Measurements from ENCODE around the gene OR5V1.
"Not testable (repeated sequence)": the region's sequence is repeated elsewhere in the genome, so short reads cannot be mapped to it uniquely, and the experiment has no call there.

Gene OR5V1
- total RNA-seq: 0 reads per million in 9 experiments

GRCh38 chr6:29368765-29369164 is at the start of gene OR5V1:
OR5V1 (minus strand) TSS chr6:29368865; CDS start chr6:29356195, 12,670 bp downstream.
- H3K4me3 Mint-ChIP-seq: no peak within 1 kb of the TSS
- H3K9me3 Mint-ChIP-seq: no peaks in the 10 kb centered on the region
- DNase-seq: no peak
- H3K36me3 Mint-ChIP-seq (ENCODE audit: insufficient read depth): peaks cover 3% of the 10 kb centered on the region
- H3K27me3 Mint-ChIP-seq: peaks cover 36 to 41% of the 10 kb centered on the region in 2 donors
- no peaks in the 10 kb centered on the region for H3K4me1 Mint-ChIP-seq (ENCODE audit: low read depth in 2 of 2)
- ATAC-seq (replicated peaks): no peak
- no peak within 1 kb of the TSS for H3K27ac Mint-ChIP-seq

- Mint-ChIP-seq H3K9me3 (peaks cover 0 to 10% of the 10 kb centered on the region in 2 donors), H3K4me3 (no peak within 1 kb of the TSS), H3K36me3 (ENCODE audit: insufficient read depth) (no peaks in the 10 kb centered on the region), H3K4me1 (ENCODE audit: low read depth in 2 of 2) (no peaks in the 10 kb centered on the region), H3K27me3 (peaks cover 54 to 56% of the 10 kb centered on the region in 2 donors), H3K27ac (no peak within 1 kb of the TSS)
- ATAC-seq (replicated peaks): no peak
- no peak for DNase-seq
Observed at GRCh38 chr6:29414588-29414987, 45.9 kb upstream of the OR5V1 start, which contains the start of gene OR12D1. OR12D1 (plus strand) TSS chr6:29414928.

GRCh38 chr6:29403801-29404200 is 35.1 kb upstream of the OR5V1 start:
- DNase-seq: no peak
- no peaks in the 10 kb centered on the region for H3K4me1 Mint-ChIP-seq (ENCODE audit: low read depth in 2 of 2)

GRCh38 chr6:29399525-29399924 is 30.9 kb upstream of the OR5V1 start:
- no peak for DNase-seq
- no peaks in the 10 kb centered on the region for H3K4me1 Mint-ChIP-seq (ENCODE audit: low read depth in 2 of 2)
- ATAC-seq (replicated peaks): no peak
- H3K9me3 Mint-ChIP-seq: peaks cover 0 to 1% of the 10 kb centered on the region in 2 donors
- no peak overlapping the region for H3K4me3 Mint-ChIP-seq
- peaks cover 47 to 60% of the 10 kb centered on the region in 2 donors for H3K27me3 Mint-ChIP-seq
- H3K36me3 Mint-ChIP-seq (ENCODE audit: insufficient read depth): no peaks in the 10 kb centered on the region
- H3K27ac Mint-ChIP-seq: no peak overlapping the region

More at GRCh38 chr6:29403801-29404200, 35.1 kb upstream of the OR5V1 start:
- H3K4me3 Mint-ChIP-seq: no peak overlapping the region
- H3K9me3 Mint-ChIP-seq: peaks cover 0 to 1% of the 10 kb centered on the region in 2 donors
- no peak for ATAC-seq (replicated peaks)
- no peaks in the 10 kb centered on the region for H3K36me3 Mint-ChIP-seq (ENCODE audit: insufficient read depth)
- H3K27me3 Mint-ChIP-seq: peaks cover 48 to 53% of the 10 kb centered on the region in 2 donors
- H3K27ac Mint-ChIP-seq: no peak overlapping the region

- H3K27me3 Mint-ChIP-seq: peaks cover 47 to 61% of the 10 kb centered on the region in 2 donors
- DNase-seq: no peak
Observed at GRCh38 chr6:29395331-29395730, 26.7 kb upstream of the OR5V1 start, which contains the start of gene OR12D2. OR12D2 (plus strand) TSS chr6:29395631; CDS start chr6:29396700, 1,069 bp downstream.

GRCh38 chr6:29388533-29388932 is 19.9 kb upstream of the OR5V1 start:
- Mint-ChIP-seq H3K36me3 (ENCODE audit: insufficient read depth) (no peaks in the 10 kb centered on the region), H3K9me3 (no peaks in the 10 kb centered on the region), H3K27me3 (peaks cover 42% of the 10 kb centered on the region in 2 donors), H3K4me3 (no peak overlapping the region), H3K4me1 (ENCODE audit: low read depth in 2 of 2) (no peaks in the 10 kb centered on the region), H3K27ac (no peak overlapping the region)
- ATAC-seq (replicated peaks) (no peak), DNase-seq (no peak)

More at GRCh38 chr6:29395331-29395730, 26.7 kb upstream of the OR5V1 start, which contains the start of gene OR12D2:
- Mint-ChIP-seq H3K9me3 (no peaks in the 10 kb centered on the region), H3K27ac (no peak within 1 kb of the TSS), H3K4me3 (no peak within 1 kb of the TSS), H3K4me1 (ENCODE audit: low read depth in 2 of 2) (no peaks in the 10 kb centered on the region), H3K36me3 (ENCODE audit: insufficient read depth) (no peaks in the 10 kb centered on the region)
- ATAC-seq (replicated peaks): no peak

- DNase-seq (no peak), ATAC-seq (replicated peaks) (no peak)
- no peaks in the 10 kb centered on the region for H3K4me1 Mint-ChIP-seq (ENCODE audit: low read depth in 2 of 2)
- H3K27ac Mint-ChIP-seq: no peak overlapping the region
- H3K9me3 Mint-ChIP-seq: no peaks in the 10 kb centered on the region
- H3K4me3 Mint-ChIP-seq: no peak overlapping the region
- peaks cover 3% of the 10 kb centered on the region for H3K36me3 Mint-ChIP-seq (ENCODE audit: insufficient read depth)
- peaks cover 42 to 46% of the 10 kb centered on the region in 2 donors for H3K27me3 Mint-ChIP-seq
Observed at GRCh38 chr6:29376003-29376402, 7.3 kb upstream of the OR5V1 start.

GRCh38 chr6:29375191-29375590 is 6.5 kb upstream of the OR5V1 start, which contains the start of gene OR12D3:
OR12D3 (minus strand) TSS chr6:29375291; CDS start chr6:29375287, 4 bp downstream.
- H3K27ac Mint-ChIP-seq: no peak within 1 kb of the TSS
- ATAC-seq (replicated peaks): no peak
- DNase-seq: no peak
- no peaks in the 10 kb centered on the region for H3K4me1 Mint-ChIP-seq (ENCODE audit: low read depth in 2 of 2)
- H3K4me3 Mint-ChIP-seq: no peak within 1 kb of the TSS
- H3K27me3 Mint-ChIP-seq: peaks cover 47 to 48% of the 10 kb centered on the region in 2 donors
- no peaks in the 10 kb centered on the region for H3K9me3 Mint-ChIP-seq
- peaks cover 3% of the 10 kb centered on the region for H3K36me3 Mint-ChIP-seq (ENCODE audit: insufficient read depth)

GRCh38 chr6:29355603-29356002 is 13.1 kb downstream of the OR5V1 start:
- no peaks in the 10 kb centered on the region for H3K4me1 Mint-ChIP-seq (ENCODE audit: low read depth in 2 of 2)
- H3K27ac Mint-ChIP-seq: no peak overlapping the region
- no peak for DNase-seq
- H3K4me3 Mint-ChIP-seq: no peak overlapping the region
- peaks cover 9 to 10% of the 10 kb centered on the region in 2 donors for H3K9me3 Mint-ChIP-seq
- H3K27me3 Mint-ChIP-seq: peaks cover 64 to 80% of the 10 kb centered on the region in 2 donors
- ATAC-seq (replicated peaks): no peak
- H3K36me3 Mint-ChIP-seq (ENCODE audit: insufficient read depth): no peaks in the 10 kb centered on the region

GRCh38 chr6:29354980-29355379 is 13.7 kb downstream of the OR5V1 start:
- no peak overlapping the region for H3K4me3 Mint-ChIP-seq
- H3K36me3 Mint-ChIP-seq (ENCODE audit: insufficient read depth): no peaks in the 10 kb centered on the region
- H3K4me1 Mint-ChIP-seq (ENCODE audit: low read depth in 2 of 2): no peaks in the 10 kb centered on the region
- H3K9me3 Mint-ChIP-seq: peaks cover 9 to 10% of the 10 kb centered on the region in 2 donors
- DNase-seq: no peak
- H3K27ac Mint-ChIP-seq: no peak overlapping the region
- peaks cover 60 to 80% of the 10 kb centered on the region in 2 donors for H3K27me3 Mint-ChIP-seq
- no peak for ATAC-seq (replicated peaks)

GRCh38 chr6:29349348-29349747 is 19.3 kb downstream of the OR5V1 start:
- not testable (repeated sequence) for ATAC-seq (replicated peaks); H3K27ac Mint-ChIP-seq; H3K36me3 Mint-ChIP-seq (ENCODE audit: insufficient read depth); H3K4me3 Mint-ChIP-seq; DNase-seq; H3K4me1 Mint-ChIP-seq (ENCODE audit: low read depth in 2 of 2)
- H3K9me3 Mint-ChIP-seq: peaks cover 10 to 11% of the 10 kb centered on the region in 2 donors
- H3K27me3 Mint-ChIP-seq: peaks cover 49 to 64% of the 10 kb centered on the region in 2 donors

- DNase-seq (no peak), ATAC-seq (replicated peaks) (no peak)
- Mint-ChIP-seq H3K27me3 (peaks cover 24 to 30% of the 10 kb centered on the region in 2 donors), H3K36me3 (ENCODE audit: insufficient read depth) (no peaks in the 10 kb centered on the region), H3K4me1 (ENCODE audit: low read depth in 2 of 2) (no peaks in the 10 kb centered on the region), H3K4me3 (no peak overlapping the region), H3K9me3 (peaks cover 0 to 2% of the 10 kb centered on the region in 2 donors), H3K27ac (no peak overlapping the region)
Observed at GRCh38 chr6:29345380-29345779, 23.3 kb downstream of the OR5V1 start.

GRCh38 chr6:29336269-29336668 is 32.4 kb downstream of the OR5V1 start:
- peaks cover 32 to 58% of the 10 kb centered on the region in 2 donors for H3K27me3 Mint-ChIP-seq
- no peaks in the 10 kb centered on the region for H3K4me1 Mint-ChIP-seq (ENCODE audit: low read depth in 2 of 2)
- no peaks in the 10 kb centered on the region for H3K36me3 Mint-ChIP-seq (ENCODE audit: insufficient read depth)
- no peak overlapping the region for H3K27ac Mint-ChIP-seq
- no peak overlapping the region for H3K4me3 Mint-ChIP-seq
- ATAC-seq (replicated peaks) (no peak), DNase-seq (no peak)
- no peaks in the 10 kb centered on the region for H3K9me3 Mint-ChIP-seq

GRCh38 chr6:29332676-29333075 is 36.0 kb downstream of the OR5V1 start:
- no peak overlapping the region for H3K27ac Mint-ChIP-seq
- no peak overlapping the region for H3K4me3 Mint-ChIP-seq
- no peaks in the 10 kb centered on the region for H3K4me1 Mint-ChIP-seq (ENCODE audit: low read depth in 2 of 2)
- H3K9me3 Mint-ChIP-seq: no peaks in the 10 kb centered on the region
- ATAC-seq (replicated peaks): no peak
- no peak for DNase-seq
- H3K27me3 Mint-ChIP-seq: peaks cover 46 to 64% of the 10 kb centered on the region in 2 donors
- H3K36me3 Mint-ChIP-seq (ENCODE audit: insufficient read depth): no peaks in the 10 kb centered on the region
